Ectodermal cell (in vitro differentiated cells): Measurements from ENCODE around the gene VWA2. TPM values are rescaled to one million over a fixed set of nuclear protein-coding genes. Genes with fewer than 3 reads are reported as not detected.

Experiments used
- H3K27ac ChIP-seq: 2 replicates; pipeline ENCODE4 v1.7.0; 2013; ENCODE audit warnings: mild to moderate bottlenecking, low read depth, low read length; ENCODE audit not compliant: insufficient read depth, poor library complexity, severe bottlenecking
- H3K27me3 ChIP-seq: 2 replicates; pipeline ENCODE4 v1.7.0; 2013; ENCODE audit warnings: mild to moderate bottlenecking, low read length; ENCODE audit not compliant: insufficient read depth, control insufficient read depth, poor library complexity, severe bottlenecking
- H3K36me3 ChIP-seq: one replicate; pipeline ENCODE4 v1.7.0; 2013; ENCODE audit warnings: low read length; ENCODE audit not compliant: control insufficient read depth, insufficient read depth
- H3K4me1 ChIP-seq: one replicate; pipeline ENCODE4 v1.7.0; 2013; ENCODE audit warnings: low read length; ENCODE audit not compliant: control insufficient read depth, insufficient read depth
- H3K4me3 ChIP-seq: 2 replicates; pipeline ENCODE4 v1.7.0; 2013; ENCODE audit warnings: low read depth, low read length, control low read depth; ENCODE audit not compliant: insufficient read depth
- H3K9me3 ChIP-seq: 2 replicates; pipeline ENCODE4 v1.7.0; 2013; ENCODE audit warnings: mild to moderate bottlenecking, low read length, moderate library complexity; ENCODE audit not compliant: control insufficient read depth
- WGBS, 2 experiments: methylation state at CpG; one replicate each; pipeline ENCODE4 v1.1.7; 2013; ENCODE audit warnings: missing lambda C conversion rate in 2 of 2; 5-methylcytosine and 5-hydroxymethylcytosine counted together
- polyA plus RNA-seq, 4 experiments: library from polyadenylated mRNA; stranded (reverse); fragments of 50-300 nt; gene quantifications; one replicate each; pipeline ENCODE4 v1.2.3, GENCODE V29; 2013

The VWA2 gene, protein sequence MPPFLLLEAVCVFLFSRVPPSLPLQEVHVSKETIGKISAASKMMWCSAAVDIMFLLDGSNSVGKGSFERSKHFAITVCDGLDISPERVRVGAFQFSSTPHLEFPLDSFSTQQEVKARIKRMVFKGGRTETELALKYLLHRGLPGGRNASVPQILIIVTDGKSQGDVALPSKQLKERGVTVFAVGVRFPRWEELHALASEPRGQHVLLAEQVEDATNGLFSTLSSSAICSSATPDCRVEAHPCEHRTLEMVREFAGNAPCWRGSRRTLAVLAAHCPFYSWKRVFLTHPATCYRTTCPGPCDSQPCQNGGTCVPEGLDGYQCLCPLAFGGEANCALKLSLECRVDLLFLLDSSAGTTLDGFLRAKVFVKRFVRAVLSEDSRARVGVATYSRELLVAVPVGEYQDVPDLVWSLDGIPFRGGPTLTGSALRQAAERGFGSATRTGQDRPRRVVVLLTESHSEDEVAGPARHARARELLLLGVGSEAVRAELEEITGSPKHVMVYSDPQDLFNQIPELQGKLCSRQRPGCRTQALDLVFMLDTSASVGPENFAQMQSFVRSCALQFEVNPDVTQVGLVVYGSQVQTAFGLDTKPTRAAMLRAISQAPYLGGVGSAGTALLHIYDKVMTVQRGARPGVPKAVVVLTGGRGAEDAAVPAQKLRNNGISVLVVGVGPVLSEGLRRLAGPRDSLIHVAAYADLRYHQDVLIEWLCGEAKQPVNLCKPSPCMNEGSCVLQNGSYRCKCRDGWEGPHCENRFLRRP
- polyA plus RNA-seq (2013, experiment 1 of 4), result not detected
- polyA plus RNA-seq (2013, experiment 2 of 4), result 0.07 TPM
- 0.11 TPM for polyA plus RNA-seq (2013, experiment 3 of 4)
- 0.24 TPM for polyA plus RNA-seq (2013, experiment 4 of 4)

DNA sequence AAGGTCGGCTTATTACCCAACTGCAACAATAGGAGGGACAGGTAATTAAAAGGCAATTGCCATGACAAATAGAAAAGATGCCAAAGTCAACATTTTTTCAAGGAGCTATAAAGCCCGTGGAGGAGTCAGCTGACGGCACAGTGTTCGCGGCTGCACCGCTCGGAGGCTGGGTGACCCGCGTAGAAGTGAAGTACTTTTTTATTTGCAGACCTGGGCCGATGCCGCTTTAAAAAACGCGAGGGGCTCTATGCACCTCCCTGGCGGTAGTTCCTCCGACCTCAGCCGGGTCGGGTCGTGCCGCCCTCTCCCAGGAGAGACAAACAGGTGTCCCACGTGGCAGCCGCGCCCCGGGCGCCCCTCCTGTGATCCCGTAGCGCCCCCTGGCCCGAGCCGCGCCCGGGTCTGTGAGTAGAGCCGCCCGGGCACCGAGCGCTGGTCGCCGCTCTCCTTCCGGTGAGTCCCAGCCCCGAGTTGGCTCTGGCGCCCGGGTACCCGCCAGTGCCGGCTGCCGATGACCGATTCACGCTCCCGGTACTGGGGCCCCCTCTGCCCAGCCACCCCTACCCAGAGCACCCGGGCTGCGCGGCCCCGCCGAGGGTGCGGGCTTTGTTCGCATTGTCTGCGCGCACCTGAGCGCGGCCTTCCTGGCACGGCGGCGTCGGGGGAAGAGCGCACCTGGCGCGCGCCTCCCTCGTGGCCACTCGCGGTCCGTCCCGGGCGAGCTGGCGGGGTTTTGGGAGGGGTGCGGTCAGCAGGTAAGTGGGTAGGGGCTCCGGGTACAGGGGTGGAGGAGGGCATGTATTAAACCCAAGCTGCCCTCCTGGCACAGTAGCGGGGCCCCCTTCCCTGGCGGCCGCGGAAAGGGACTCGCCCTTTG is at the start of gene VWA2:
VWA2 (plus strand) TSS at position 138 of the 877 bp plus-strand sequence. CDS start 9,460 bp downstream, outside the sequence.
- Histone ChIP-seq H3K4me1 (peaks cover 7% of the 10 kb centered on the region), H3K4me3 (peak within 1 kb of the TSS; percentile 48), H3K36me3 (no peaks in the 10 kb centered on the region), H3K27ac (no peak within 1 kb of the TSS), H3K27me3 (peaks cover 62% of the 10 kb centered on the region), H3K9me3 (no peaks in the 10 kb centered on the region)
- 2% methylated on average over 79 of the region's 79 CpGs for WGBS, 2 experiments

DNA sequence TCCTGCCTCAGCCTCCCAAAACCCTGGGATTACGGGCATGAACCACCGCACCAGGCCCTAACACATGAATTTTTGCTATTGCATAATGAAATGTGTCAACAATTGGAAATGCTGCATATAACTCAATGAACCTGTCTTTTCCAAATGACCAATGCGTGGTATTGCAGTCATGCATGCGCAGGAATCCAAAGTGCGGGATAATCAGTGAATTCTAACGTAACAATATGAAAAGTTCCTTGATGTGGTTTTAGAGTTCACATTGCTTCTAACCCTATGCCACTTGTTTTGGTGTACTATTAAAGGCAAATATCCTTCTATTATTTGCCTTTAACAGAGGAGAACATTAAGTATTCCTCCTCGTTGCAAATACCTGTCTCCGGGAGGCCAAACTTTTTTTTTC is 49.4 kb upstream of the VWA2 start:
- Histone ChIP-seq H3K36me3 (no peaks in the 10 kb centered on the region), H3K4me1 (no peaks in the 10 kb centered on the region), H3K27me3 (no peaks in the 10 kb centered on the region), H3K27ac (no peak overlapping the region), H3K9me3 (no peaks in the 10 kb centered on the region), H3K4me3 (no peak overlapping the region)
- 93 to 95% methylated on average over 8 of the region's 8 CpGs for WGBS, 2 experiments

DNA sequence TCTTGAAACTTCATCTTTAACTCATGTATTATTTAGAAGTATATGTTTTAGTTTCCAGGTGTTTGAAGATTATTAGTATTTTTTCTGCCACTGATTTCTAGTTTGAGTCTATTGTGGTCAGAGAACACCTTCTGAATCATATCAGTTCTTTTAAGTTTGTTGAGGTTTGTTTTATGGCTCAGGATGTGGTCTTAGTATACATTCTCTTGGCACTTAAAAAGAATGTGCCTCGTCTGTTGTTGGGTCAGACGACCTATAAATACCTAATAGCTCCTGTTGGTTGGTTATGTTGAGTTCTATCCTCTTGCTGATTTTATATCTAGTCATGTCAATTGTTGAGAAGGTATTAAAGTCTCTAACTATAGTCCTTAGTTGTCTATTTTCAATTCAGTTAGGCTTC is 44.0 kb upstream of the VWA2 start:
- Histone ChIP-seq H3K4me3 (no peak overlapping the region), H3K27ac (no peak overlapping the region), H3K4me1 (no peaks in the 10 kb centered on the region), H3K9me3 (no peaks in the 10 kb centered on the region), H3K36me3 (no peaks in the 10 kb centered on the region), H3K27me3 (no peaks in the 10 kb centered on the region)
- 92 to 94% methylated on average over 2 of the region's 2 CpGs for WGBS, 2 experiments

DNA sequence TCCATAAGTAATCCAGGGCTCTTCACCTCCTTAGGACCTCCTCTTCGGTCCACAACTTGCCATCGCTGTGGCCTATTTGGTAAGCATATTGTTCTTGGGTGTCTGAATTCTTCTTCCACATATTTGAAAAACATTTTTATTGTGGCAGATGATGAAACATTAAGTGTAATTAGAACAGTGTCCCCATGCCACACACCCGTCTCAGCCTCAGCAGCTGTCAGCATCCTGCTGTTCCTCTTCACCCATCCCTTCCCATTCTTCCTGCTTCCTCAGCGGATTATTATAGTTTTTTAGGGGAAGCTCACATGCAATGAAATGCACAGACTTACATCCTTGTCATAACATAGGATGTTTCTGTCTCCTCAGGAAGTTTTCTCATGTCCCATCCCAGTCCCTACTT is 39.8 kb upstream of the VWA2 start:
- Histone ChIP-seq H3K9me3 (no peaks in the 10 kb centered on the region), H3K27ac (no peak overlapping the region), H3K36me3 (no peaks in the 10 kb centered on the region), H3K4me1 (no peaks in the 10 kb centered on the region), H3K4me3 (no peak overlapping the region), H3K27me3 (no peaks in the 10 kb centered on the region)
- 92 to 93% methylated on average over 4 of the region's 4 CpGs for WGBS, 2 experiments

DNA sequence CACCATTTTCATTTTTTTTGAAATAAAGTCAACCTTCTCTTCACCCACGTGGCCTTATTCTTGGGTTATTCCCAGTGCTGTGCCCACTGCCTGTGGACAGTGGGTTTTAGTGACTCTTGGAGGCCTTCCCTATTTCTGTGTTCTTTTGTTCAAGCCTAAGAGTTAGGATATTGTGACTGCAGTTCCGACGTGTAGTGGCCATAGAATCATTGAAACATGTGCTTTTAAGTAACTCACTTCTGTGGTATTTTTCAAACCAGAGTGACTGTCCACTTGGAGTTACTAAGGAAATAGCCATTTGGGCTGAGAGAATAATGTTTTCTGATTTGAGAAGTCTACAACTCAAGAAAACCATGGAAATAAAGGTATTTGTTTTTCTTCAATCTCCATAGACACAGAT is 36.2 kb upstream of the VWA2 start:
- no peaks in the 10 kb centered on the region for H3K36me3 ChIP-seq
- H3K4me3 ChIP-seq, result no peak overlapping the region
- H3K27me3 ChIP-seq, result no peaks in the 10 kb centered on the region
- WGBS, 2 experiments, result 92 to 93% methylated on average over 3 of the region's 3 CpGs
- no peak overlapping the region for H3K27ac ChIP-seq
- H3K4me1 ChIP-seq, result peaks cover 2% of the 10 kb centered on the region
- H3K9me3 ChIP-seq, result no peaks in the 10 kb centered on the region

DNA sequence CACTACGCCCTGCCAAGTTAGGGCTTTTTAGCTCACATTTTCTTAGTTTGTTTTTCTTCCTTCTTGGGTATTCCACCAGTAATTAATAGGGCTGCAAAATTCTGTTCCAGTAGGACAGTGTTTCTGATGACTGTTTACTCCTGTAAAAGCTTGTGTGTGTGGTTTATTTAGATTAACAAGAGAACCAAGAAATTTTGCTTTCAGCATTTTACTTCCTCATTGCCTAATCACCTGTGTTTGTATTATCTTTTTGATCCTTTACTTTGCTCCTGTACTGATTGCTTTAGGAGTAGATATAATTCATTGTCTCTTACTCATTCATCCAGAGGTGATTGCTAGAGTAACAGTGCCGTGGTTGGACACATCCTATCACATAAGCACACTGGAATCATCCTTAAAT is 32.2 kb upstream of the VWA2 start:
- H3K9me3 ChIP-seq, result no peaks in the 10 kb centered on the region
- H3K4me1 ChIP-seq, result peaks cover 11% of the 10 kb centered on the region
- no peak overlapping the region for H3K4me3 ChIP-seq
- H3K27ac ChIP-seq, result no peak overlapping the region
- WGBS, 2 experiments, result 92% methylated on average over 2 of the region's 2 CpGs
- no peaks in the 10 kb centered on the region for H3K36me3 ChIP-seq
- H3K27me3 ChIP-seq, result no peaks in the 10 kb centered on the region

DNA sequence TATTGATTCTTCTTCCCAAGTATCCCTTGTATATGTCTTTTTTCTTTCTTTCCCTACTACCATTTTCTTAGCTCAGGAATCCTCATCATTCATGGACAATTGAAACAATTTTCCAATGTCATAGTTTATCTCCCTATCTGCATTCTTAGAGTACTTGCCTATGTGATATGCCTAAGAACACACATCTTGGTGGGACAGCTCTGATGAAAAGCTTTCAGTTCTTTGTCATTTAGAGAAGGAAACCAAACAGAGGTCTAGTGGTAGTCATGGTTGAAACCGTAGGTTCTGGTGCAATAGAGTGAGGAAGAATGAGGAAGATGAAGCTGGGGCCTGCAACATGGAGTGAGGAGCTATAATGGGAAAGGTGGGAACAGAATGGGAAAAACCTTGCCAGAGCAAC is 31.7 kb upstream of the VWA2 start:
- no peaks in the 10 kb centered on the region for H3K27me3 ChIP-seq
- H3K9me3 ChIP-seq, result no peaks in the 10 kb centered on the region
- H3K4me3 ChIP-seq, result no peak overlapping the region
- no peak overlapping the region for H3K27ac ChIP-seq
- peaks cover 11% of the 10 kb centered on the region for H3K4me1 ChIP-seq
- WGBS, 2 experiments, result 94 to 97% methylated on average over 1 of the region's 1 CpG
- no peaks in the 10 kb centered on the region for H3K36me3 ChIP-seq

DNA sequence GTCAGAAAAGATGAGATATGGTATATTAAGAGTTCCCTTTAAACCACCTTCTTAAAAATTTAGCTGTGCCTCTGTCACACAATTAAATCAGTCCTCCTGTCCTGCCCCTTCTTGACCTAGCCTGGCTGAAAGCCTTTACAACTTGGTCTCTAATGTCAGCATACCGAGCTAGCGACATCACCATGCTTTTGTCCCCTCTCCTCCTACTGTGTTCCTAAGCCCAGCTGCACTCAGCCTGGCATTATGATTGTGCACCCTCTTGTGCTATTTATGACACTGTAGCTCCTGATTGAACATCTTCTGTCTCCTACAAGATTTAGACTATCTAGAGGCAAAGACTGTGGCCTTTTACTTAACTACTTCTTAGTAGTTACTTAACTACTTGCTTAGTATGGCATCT is 30.7 kb upstream of the VWA2 start:
- Histone ChIP-seq H3K27ac (no peak overlapping the region), H3K36me3 (no peaks in the 10 kb centered on the region), H3K27me3 (no peaks in the 10 kb centered on the region), H3K4me3 (no peak overlapping the region), H3K9me3 (no peaks in the 10 kb centered on the region), H3K4me1 (peaks cover 11% of the 10 kb centered on the region)
- 56 to 67% methylated on average over 2 of the region's 2 CpGs for WGBS, 2 experiments

DNA sequence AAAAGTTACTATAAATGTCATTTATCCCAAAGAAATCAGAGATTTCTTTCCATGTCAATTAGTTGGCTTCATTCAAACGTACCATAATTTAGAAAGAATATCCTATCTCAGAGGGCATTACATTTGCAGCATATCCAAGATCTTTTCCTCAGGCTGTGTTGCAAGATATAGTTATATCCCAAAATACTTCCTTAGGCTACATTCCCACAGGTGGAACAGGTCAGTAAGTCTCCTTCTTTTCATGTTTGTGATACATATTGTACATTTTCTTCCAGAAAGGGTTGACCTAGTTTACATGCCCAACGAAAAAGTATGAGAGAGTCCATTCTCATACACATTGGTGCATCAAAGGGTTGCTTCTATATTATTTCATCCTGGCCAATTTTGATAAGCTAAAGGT is 26.9 kb upstream of the VWA2 start:
- Histone ChIP-seq H3K4me3 (no peak overlapping the region), H3K36me3 (no peaks in the 10 kb centered on the region)
- 92 to 97% methylated on average over 2 of the region's 2 CpGs for WGBS, 2 experiments

More for the DNA sequence above, 26.9 kb upstream of the VWA2 start:
- no peaks in the 10 kb centered on the region for H3K27me3 ChIP-seq
- H3K27ac ChIP-seq, result no peak overlapping the region
- H3K4me1 ChIP-seq, result peaks cover 11% of the 10 kb centered on the region
- H3K9me3 ChIP-seq, result no peaks in the 10 kb centered on the region
